Astrocyte (in vitro differentiated cells and primary cell): ENCODE results near the gene MSL2. TPM values are rescaled to one million over a fixed set of nuclear protein-coding genes. Genes with fewer than 3 reads are reported as not detected.
A peak's percentile ranks its signal among the peaks of the same experiment; 100 is the strongest.
"Not testable (repeated sequence)": the region's sequence is repeated elsewhere in the genome, so short reads cannot be mapped to it uniquely, and the experiment has no call there.

Source experiments
- DNase-seq: peaks from one replicate; pipeline ENCODE4 v3.0.0-alpha.2; 2010; ENCODE audit warnings: low read depth
- FAIRE-seq: peaks from 2 replicates; lab custom pipeline; 2011; peaks lifted over from hg19 to GRCh38; lab: Jason Lieb, UNC
- H2AFZ ChIP-seq: 2 replicates; pipeline ENCODE4 v1.6.0; 2012; ENCODE audit warnings: low read depth, low read length, inconsistent platforms
- H3K27ac ChIP-seq: 2 replicates; pipeline ENCODE4 v1.5.1; 2011; ENCODE audit warnings: low read depth, low read length, inconsistent platforms
- H3K27me3 ChIP-seq: 2 replicates; pipeline ENCODE4 v1.6.0; 2011; ENCODE audit warnings: low read length, inconsistent platforms; ENCODE audit not compliant: insufficient read depth
- H3K36me3 ChIP-seq: 2 replicates; pipeline ENCODE4 v1.5.1; 2011; ENCODE audit warnings: low read length, inconsistent platforms; ENCODE audit not compliant: insufficient read depth
- H3K4me1 ChIP-seq: 2 replicates; pipeline ENCODE4 v1.5.1; 2011; ENCODE audit warnings: low read length, inconsistent platforms; ENCODE audit not compliant: insufficient read depth
- H3K4me2 ChIP-seq: 2 replicates; pipeline ENCODE4 v1.6.0; 2012; ENCODE audit warnings: low read length, inconsistent platforms
- H3K4me3 ChIP-seq: 2 replicates; pipeline ENCODE4 v1.5.1; 2011; ENCODE audit warnings: low read depth, mild to moderate bottlenecking, low read length, inconsistent platforms; ENCODE audit not compliant: insufficient read depth
- H3K79me2 ChIP-seq: 2 replicates; pipeline ENCODE4 v1.6.0; 2012; ENCODE audit warnings: mild to moderate bottlenecking, low read length, inconsistent platforms; ENCODE audit not compliant: insufficient read depth
- H3K9ac ChIP-seq: 2 replicates; pipeline ENCODE4 v1.6.0; 2012; ENCODE audit warnings: mild to moderate bottlenecking, low read length, inconsistent platforms
- H3K9me3 ChIP-seq: 2 replicates; pipeline ENCODE4 v1.5.1; 2012; ENCODE audit warnings: low read depth, mild to moderate bottlenecking, low read length, inconsistent platforms; ENCODE audit not compliant: insufficient read depth
- H4K20me1 ChIP-seq: 2 replicates; pipeline ENCODE4 v1.6.0; 2012; ENCODE audit warnings: low read length, inconsistent platforms; ENCODE audit not compliant: insufficient read depth
- H3K27ac Mint-ChIP-seq: one replicate; pipeline ENCODE4 v1.8.0; 2021; ENCODE audit warnings: mild to moderate bottlenecking, mixed read lengths; ENCODE audit not compliant: unreplicated experiment
- H3K27me3 Mint-ChIP-seq: one replicate; pipeline ENCODE4 v1.8.0; 2021; ENCODE audit warnings: low read depth, mixed read lengths; ENCODE audit not compliant: unreplicated experiment
- H3K36me3 Mint-ChIP-seq: one replicate; pipeline ENCODE4 v1.8.0; 2021; ENCODE audit warnings: low read depth, mixed read lengths; ENCODE audit not compliant: unreplicated experiment
- H3K4me1 Mint-ChIP-seq: one replicate; pipeline ENCODE4 v1.8.0; 2021; ENCODE audit warnings: low read depth, mixed read lengths; ENCODE audit not compliant: unreplicated experiment
- H3K4me3 Mint-ChIP-seq: one replicate; pipeline ENCODE4 v1.8.0; 2021; ENCODE audit warnings: mild to moderate bottlenecking, moderate library complexity, mixed read lengths; ENCODE audit not compliant: unreplicated experiment
- H3K9me3 Mint-ChIP-seq: one replicate; pipeline ENCODE4 v1.8.0; 2021; ENCODE audit warnings: mild to moderate bottlenecking, mixed read lengths; ENCODE audit not compliant: unreplicated experiment
- CTCF ChIP-seq: IDR thresholded peaks from 2 replicates; pipeline ENCODE4 v1.5.1; 2011; ENCODE audit warnings: low read depth, mild to moderate bottlenecking, inconsistent platforms, low read length, moderate library complexity; ENCODE audit not compliant: insufficient read depth
- EZH2 ChIP-seq: IDR thresholded peaks from 2 replicates; pipeline ENCODE4 v1.6.1; 2012; ENCODE audit warnings: mild to moderate bottlenecking, low read length, inconsistent platforms; ENCODE audit not compliant: insufficient read depth
- total RNA-seq: library from RNA; stranded (reverse); gene quantifications from 2 replicates; pipeline ENCODE4 v1.2.1, GENCODE V29; 2021

Gene MSL2
- total RNA-seq, 1 donor from 2014 or later = 20.1 TPM

DNA sequence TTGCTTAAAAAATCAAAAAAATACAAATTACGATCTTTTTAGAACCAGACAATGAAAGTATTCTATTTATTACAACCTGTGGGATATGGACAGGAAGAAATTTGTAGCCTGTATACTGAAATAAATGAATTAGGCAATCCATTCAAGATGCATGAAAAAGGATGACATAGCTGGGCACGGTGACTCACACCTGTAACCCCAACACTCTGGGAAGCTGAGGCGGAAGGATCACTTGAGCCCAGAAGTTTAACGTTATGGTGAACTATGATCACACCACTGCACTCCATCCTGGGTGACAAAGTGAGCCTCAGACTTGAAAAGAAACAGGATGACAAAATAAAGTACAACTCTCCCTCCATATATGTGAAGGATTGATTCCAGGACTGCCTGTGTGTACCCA lies 74.1 kb downstream of the MSL2 start:
- no peak overlapping the region for H3K4me2 ChIP-seq
- H3K27ac ChIP-seq = no peak overlapping the region
- Mint-ChIP-seq H3K9me3 (peaks cover 18% of the 10 kb centered on the region), H3K27ac (no peak overlapping the region), H3K4me3 (no peak overlapping the region), H3K27me3 (no peaks in the 10 kb centered on the region), H3K36me3 (peaks cover 23% of the 10 kb centered on the region), H3K4me1 (peaks cover 3% of the 10 kb centered on the region)
- no peaks in the 10 kb centered on the region for H4K20me1 ChIP-seq
- H3K4me1 ChIP-seq = no peaks in the 10 kb centered on the region
- H3K36me3 ChIP-seq = no peaks in the 10 kb centered on the region
- no peak overlapping the region for H3K4me3 ChIP-seq
- no peaks in the 10 kb centered on the region for H3K9me3 ChIP-seq
- H3K79me2 ChIP-seq = no peaks in the 10 kb centered on the region
- TF ChIP-seq CTCF (no peak), EZH2 (no peak)
- no peaks in the 10 kb centered on the region for H3K27me3 ChIP-seq
- peak; percentile 38 for DNase-seq
- FAIRE-seq = no peak
- no peak overlapping the region for H3K9ac ChIP-seq
- H2AFZ ChIP-seq = no peak overlapping the region

DNA sequence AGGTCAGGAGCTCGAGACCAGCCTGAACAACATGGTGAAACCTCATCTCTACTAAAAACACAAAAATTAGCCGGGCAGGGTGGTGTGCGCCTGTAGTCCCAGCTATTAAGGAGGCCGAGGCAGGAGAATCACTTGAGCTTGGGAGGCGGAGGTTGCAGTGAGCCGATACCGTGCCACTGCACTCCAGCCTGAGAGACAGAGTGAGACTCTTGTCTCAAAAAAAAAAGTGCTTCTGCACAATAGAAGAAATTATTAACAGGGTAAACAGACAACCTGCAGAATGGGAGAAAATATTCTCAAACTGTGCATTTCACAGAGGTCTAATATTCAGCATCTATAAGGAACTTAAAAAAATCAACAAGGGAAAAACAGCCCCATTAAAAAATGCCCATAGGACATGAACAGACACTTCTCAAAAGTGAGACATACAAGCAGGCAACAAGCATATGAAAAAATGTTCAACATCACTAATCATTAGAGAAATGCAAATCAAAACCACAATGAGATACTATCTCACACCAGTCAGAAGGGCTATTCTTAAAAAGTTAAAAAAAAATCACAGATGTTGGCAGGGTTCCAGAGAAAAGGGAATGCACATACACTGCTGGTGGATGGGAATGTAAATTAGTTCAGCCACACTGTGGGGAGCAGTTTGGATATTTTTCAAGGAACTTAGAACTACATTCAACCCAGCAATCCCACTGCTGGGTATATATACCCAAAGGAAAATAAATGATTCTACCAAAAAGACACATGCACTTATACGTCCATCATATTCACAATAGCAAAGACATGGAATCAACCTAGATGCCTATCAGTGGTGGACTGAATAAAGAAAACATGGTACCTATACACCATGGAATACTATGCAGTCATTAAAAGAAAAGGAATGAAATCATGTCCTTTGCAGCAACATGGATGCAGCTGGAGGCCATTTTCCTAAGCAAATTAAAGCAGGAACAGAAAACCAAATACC lies 75.5 kb downstream of the MSL2 start:
- no peaks in the 10 kb centered on the region for H3K79me2 ChIP-seq
- Mint-ChIP-seq H3K4me1 (peaks cover 3% of the 10 kb centered on the region), H3K27me3 (no peaks in the 10 kb centered on the region), H3K36me3 (peaks cover 25% of the 10 kb centered on the region), H3K27ac (no peak overlapping the region), H3K9me3 (peaks cover 22% of the 10 kb centered on the region), H3K4me3 (no peak overlapping the region)
- no peaks in the 10 kb centered on the region for H3K9me3 ChIP-seq
- no peak overlapping the region for H3K4me3 ChIP-seq
- FAIRE-seq = no peak
- no peaks in the 10 kb centered on the region for H3K4me1 ChIP-seq
- TF ChIP-seq EZH2 (no peak), CTCF (no peak)
- DNase-seq = peak; percentile 79
- no peaks in the 10 kb centered on the region for H3K27me3 ChIP-seq
- H2AFZ ChIP-seq = no peak overlapping the region
- H3K36me3 ChIP-seq = no peaks in the 10 kb centered on the region
- H3K9ac ChIP-seq = no peak overlapping the region
- no peaks in the 10 kb centered on the region for H4K20me1 ChIP-seq
- no peak overlapping the region for H3K4me2 ChIP-seq
- no peak overlapping the region for H3K27ac ChIP-seq

- H3K4me1 Mint-ChIP-seq, H3K36me3 ChIP-seq, DNase-seq, FAIRE-seq, H3K9ac ChIP-seq, H3K4me1 ChIP-seq, H3K79me2 ChIP-seq, H3K9me3 ChIP-seq, H4K20me1 ChIP-seq, H3K4me3 ChIP-seq, H3K4me2 ChIP-seq, H3K27ac Mint-ChIP-seq, H3K27me3 Mint-ChIP-seq, H3K4me3 Mint-ChIP-seq, H3K27ac ChIP-seq, H2AFZ ChIP-seq, H3K27me3 ChIP-seq: not testable (repeated sequence)
- Mint-ChIP-seq H3K36me3 (peaks cover 27% of the 10 kb centered on the region), H3K9me3 (peaks cover 28% of the 10 kb centered on the region)
Measured at GRCh38 chr3:136119783-136120182, 76.4 kb downstream of the MSL2 start.

- not testable (repeated sequence) for H3K27me3 ChIP-seq, H3K79me2 ChIP-seq, H3K36me3 ChIP-seq, H3K9me3 ChIP-seq, H4K20me1 ChIP-seq, H2AFZ ChIP-seq, DNase-seq, H3K4me1 Mint-ChIP-seq, H3K4me3 Mint-ChIP-seq, H3K4me1 ChIP-seq, H3K4me2 ChIP-seq, H3K27me3 Mint-ChIP-seq, FAIRE-seq, H3K27ac ChIP-seq, H3K27ac Mint-ChIP-seq, H3K4me3 ChIP-seq, H3K9ac ChIP-seq
- Mint-ChIP-seq H3K36me3 (peaks cover 28% of the 10 kb centered on the region), H3K9me3 (peaks cover 30% of the 10 kb centered on the region)
Measured at GRCh38 chr3:136119332-136119731, 76.8 kb downstream of the MSL2 start.
